NCI-H1694 (cell line): ENCODE measurements around the gene B3GNT9.
"Not testable (repeated sequence)": the region's sequence is repeated elsewhere in the genome, so short reads cannot be mapped to it uniquely, and the experiment has no call there.

ENCODE experiments used
- DNase-seq: peaks from one replicate; lab custom pipeline; 2025; lab: John Stamatoyannopoulos, UW

B3GNT9 gene

GRCh38 chr16:67150047-67150832 lies 558 bp downstream of the B3GNT9 start:
- DNase-seq: peak; percentile 25

- no peak for DNase-seq
Measured at GRCh38 chr16:67149276-67150046, 1.3 kb downstream of the B3GNT9 start.

DNA sequence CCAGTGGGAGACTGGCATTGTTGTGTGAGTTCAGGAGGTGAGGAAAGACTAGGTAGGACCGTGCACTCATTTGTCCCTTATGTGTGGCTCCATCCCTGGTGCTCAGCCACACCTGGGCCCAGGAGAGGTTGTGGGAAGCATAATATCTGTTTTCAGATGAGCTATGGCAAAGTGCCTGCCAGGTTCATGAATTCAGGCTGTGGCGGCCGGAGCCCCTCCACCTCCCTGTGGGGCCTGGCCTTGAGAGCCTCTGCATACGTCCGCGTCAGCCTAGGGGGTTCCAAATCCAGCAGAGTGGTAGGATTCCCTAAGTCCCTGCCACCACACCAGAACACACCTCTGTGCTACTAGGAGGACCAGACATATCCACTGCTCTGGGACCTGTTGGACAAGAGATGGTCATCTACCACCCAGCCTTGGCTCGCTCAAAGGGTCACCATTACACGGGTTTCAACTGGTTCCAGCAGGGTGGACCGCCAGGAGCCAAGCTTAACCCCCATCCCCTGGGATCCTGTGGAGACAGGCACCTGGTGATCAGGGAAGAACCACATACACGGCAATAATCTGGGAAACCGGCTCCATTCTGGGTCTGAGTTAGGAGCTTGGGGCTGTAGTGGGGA lies 2.0 kb downstream of the B3GNT9 start:
- DNase-seq: no peak

GRCh38 chr16:67148221-67148620 lies 2.6 kb downstream of the B3GNT9 start:
- no peak for DNase-seq

- no peak for DNase-seq
Measured at GRCh38 chr16:67147437-67148140, 3.2 kb downstream of the B3GNT9 start.

- no peak for DNase-seq
Measured at GRCh38 chr16:67146523-67147357, 4.1 kb downstream of the B3GNT9 start.

- no peak for DNase-seq
Measured at GRCh38 chr16:67145746-67146145, 5.1 kb downstream of the B3GNT9 start.

GRCh38 chr16:67144943-67145342 lies 5.9 kb downstream of the B3GNT9 start:
- DNase-seq: no peak

GRCh38 chr16:67142342-67142741 lies 8.5 kb downstream of the B3GNT9 start:
- DNase-seq: no peak

DNA sequence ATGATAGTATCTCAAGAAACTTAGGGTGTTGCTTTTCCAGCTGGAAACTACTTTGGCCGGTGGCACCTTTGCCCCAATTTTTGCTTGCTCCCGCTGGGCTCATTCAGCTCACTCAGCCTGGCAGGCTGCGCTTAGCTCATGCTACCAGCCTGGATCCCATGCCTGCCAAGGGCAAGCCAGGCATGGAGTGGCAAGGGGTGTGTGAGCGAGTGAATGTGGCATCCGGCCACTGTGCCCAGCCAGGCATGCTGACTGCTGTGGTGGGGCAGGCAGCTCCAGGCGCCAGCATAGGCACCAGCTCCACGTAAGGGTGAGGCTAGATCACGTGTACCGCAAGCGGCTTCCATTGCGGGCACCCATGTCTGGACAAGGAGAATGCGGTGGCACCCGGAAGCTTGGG lies 9.4 kb downstream of the B3GNT9 start:
- no peak for DNase-seq

DNA sequence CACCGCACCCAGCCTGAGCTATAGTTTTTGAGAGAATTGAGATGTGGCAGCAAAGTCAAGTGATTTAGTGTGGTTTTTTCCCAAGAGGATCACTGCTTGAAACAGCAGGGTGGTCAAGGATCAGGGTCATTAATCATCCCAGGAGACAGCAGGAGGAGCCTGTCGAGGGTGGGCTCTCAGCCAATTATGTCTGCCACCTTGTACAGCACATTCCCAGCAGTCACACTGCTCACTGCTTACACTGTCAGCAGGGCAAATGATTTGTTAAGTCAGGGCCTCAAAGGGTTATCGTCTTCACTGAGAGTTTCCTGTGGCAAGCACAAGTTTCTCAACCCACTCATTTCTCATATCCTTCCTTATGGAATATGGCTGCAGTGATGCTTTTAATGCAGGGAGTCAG lies 13.2 kb downstream of the B3GNT9 start:
- DNase-seq: no peak

- no peak for DNase-seq
Measured at GRCh38 chr16:67129422-67129821, 21.4 kb downstream of the B3GNT9 start.

DNA sequence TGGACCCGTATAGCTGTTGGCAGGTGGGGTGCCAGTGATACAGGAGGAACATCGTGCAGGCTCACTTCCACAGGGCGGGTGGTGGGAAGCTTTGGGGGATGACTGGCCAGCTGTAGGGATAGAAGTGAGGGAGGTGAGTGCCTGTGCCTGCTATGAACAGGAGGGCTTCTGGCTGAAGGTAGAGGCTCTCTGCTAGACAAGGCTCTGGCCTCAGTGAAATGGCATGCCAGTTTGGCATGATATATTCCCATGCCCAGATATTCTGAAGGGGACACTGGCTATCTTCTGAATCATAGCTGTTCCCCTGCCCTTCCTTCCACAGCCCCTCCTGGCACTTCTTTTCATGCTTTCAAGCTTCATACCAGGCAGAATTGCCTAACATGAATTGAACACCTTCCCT lies 21.9 kb downstream of the B3GNT9 start:
- no peak for DNase-seq

- no peak for DNase-seq
Measured at GRCh38 chr16:67128417-67128816, 22.4 kb downstream of the B3GNT9 start.

- DNase-seq: not testable (repeated sequence)
Measured at GRCh38 chr16:67122799-67123198, 28.0 kb downstream of the B3GNT9 start.

DNA sequence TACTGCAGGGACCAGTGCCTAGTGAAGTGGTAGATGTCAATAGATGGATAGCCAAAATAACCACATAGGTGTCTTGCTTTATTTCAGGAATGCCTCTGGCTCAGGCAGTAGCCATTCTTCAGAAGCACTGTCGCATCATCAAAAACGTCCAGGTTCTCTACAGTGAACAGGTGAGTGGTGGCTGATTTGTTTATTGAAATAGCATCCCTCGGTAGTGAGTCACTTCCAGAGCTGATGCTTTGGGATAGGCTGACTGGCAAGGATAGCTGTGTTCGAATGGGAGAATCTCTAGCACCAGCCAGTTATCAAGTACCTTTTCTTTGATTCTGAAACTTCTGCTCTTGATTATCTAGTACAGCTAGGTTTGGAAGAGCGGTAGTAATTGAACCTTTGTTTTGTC lies 30.8 kb downstream of the B3GNT9 start:
- no peak for DNase-seq

DNA sequence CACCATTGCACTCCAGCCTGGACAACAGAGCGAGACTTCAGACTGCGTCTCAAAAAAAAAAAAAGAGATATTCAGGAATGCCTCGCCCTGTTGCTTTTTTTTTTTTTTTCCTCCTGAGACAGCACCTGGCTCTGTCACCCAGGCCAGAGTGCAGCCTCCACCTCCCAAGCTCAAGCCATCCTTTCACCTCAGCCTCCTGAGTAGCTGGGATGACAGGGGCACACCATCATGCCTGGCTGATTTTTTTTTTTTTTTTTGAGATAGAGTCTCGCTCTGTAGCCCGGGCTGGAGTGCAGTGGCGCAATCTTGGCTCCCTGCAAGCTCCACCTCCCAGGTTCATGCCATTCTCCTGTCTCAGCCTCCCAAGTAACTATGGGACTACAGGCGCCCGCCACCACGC lies 33.1 kb downstream of the B3GNT9 start:
- DNase-seq: no peak

GRCh38 chr16:67116388-67117311 lies 34.1 kb downstream of the B3GNT9 start:
- DNase-seq: no peak

DNA sequence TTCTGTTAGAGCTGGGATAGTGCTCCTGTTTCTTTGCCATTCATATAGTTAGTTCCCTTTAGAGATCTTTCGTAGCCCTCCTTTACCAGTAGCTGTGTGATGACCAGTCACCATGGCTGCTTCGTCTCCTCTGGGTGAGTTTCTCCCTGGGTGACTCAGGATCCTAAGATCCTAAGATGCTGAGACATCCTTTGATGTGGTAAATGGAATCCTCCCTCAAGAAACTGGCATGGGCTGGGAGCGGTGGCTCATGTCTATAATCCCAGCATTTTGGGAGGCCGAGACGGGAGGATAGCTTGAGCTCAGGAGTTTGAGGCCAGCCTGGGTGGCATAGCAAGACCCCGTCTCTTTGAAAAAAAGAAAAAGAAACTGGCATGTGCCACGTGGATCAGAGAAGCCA lies 35.2 kb downstream of the B3GNT9 start:
- no peak for DNase-seq

GRCh38 chr16:67114793-67115192 lies 36.0 kb downstream of the B3GNT9 start:
- DNase-seq: no peak
